Activated T-helper 1 cell treated with anti-CD3 and anti-CD28 coated beads, Interleukin-12 subunit alpha, Interleukin-12 subunit beta, Interleukin-2, Interleukin-4 antibody, amounts not matched to agents 30 ng/mL and 10 ng/mL and 1 ng/mL, durations not matched to agents 14 hours and 24 hours and 36 hours (primary cell): ENCODE data around the gene VAV2. TPM values are rescaled to one million over a fixed set of nuclear protein-coding genes. Genes with fewer than 3 reads are reported as not detected.
"Not testable (repeated sequence)": the region's sequence is repeated elsewhere in the genome, so short reads cannot be mapped to it uniquely, and the experiment has no call there.

ENCODE experiments used
- DNase-seq: peaks from one replicate; pipeline ENCODE4 v3.0.0; 2021; ENCODE audit warnings: low spot score
- H3K27ac Mint-ChIP-seq: one replicate; pipeline ENCODE4 v1.8.0; 2021; ENCODE audit warnings: mild to moderate bottlenecking, mixed read lengths
- H3K27me3 Mint-ChIP-seq: one replicate; pipeline ENCODE4 v1.8.0; 2022; ENCODE audit warnings: mild to moderate bottlenecking, moderate library complexity, mixed read lengths; ENCODE audit not compliant: insufficient read depth
- H3K36me3 Mint-ChIP-seq: one replicate; pipeline ENCODE4 v1.8.0; 2021; ENCODE audit warnings: low read depth, mixed read lengths
- H3K4me1 Mint-ChIP-seq: one replicate; pipeline ENCODE4 v1.8.0; 2021; ENCODE audit warnings: low read depth, mixed read lengths
- H3K4me3 Mint-ChIP-seq: one replicate; pipeline ENCODE4 v1.8.0; 2021; ENCODE audit warnings: mild to moderate bottlenecking, moderate library complexity, mixed read lengths
- H3K9me3 Mint-ChIP-seq: one replicate; pipeline ENCODE4 v1.8.0; 2021; ENCODE audit warnings: mixed read lengths
- intact Hi-C: fragments of 100-400 bp; cut with micrococcal nuclease; formaldehyde crosslinking; loops from one replicate; pipeline ENCODE4 v1.15.1; 2024
- total RNA-seq: library from RNA; stranded (reverse); gene quantifications from 2 replicates; pipeline ENCODE4 v1.2.3, GENCODE V29; 2022

Gene VAV2
- total RNA-seq, 1 donor from 2014 or later: 5.8 TPM

DNA sequence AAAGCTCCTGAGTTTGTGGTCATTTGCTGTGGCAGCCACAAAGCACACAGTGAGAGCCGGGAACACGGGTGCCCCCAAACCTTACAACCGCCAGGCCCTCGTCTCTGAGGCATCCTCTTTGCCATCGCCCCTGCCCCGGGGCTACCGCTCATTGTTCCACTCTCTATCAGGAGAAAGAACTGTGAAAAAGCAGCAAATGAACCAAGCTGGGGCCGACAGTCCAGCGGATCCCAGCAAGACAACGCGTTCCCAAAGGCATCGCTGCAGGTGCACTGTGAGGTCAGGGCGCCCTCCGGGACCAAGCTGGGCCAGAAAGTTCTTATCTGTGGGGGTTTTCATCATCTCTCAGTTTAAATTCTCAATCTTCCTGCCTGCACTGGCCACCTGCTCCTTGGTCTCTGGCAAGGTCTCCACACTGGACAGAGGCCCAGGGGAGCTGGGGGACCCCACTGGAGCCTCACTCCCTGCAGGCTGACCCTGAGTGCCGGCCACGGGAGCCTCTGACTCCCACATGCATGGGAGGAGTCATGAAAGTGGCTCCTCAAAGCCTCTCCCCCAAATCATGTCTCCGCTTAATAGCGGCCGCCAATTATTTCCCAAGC lies 32.1 kb downstream of the VAV2 start:
- Mint-ChIP-seq H3K36me3 (no peaks in the 10 kb centered on the region), H3K4me3 (no peak overlapping the region), H3K27ac (no peak overlapping the region), H3K27me3 (peaks cover 2% of the 10 kb centered on the region), H3K9me3 (peaks cover 8% of the 10 kb centered on the region), H3K4me1 (no peaks in the 10 kb centered on the region)
- intact Hi-C loops: no loop called here
- DNase-seq: no peak

- peaks cover 6% of the 10 kb centered on the region for H3K27me3 Mint-ChIP-seq
- peaks cover 5% of the 10 kb centered on the region for H3K4me1 Mint-ChIP-seq
- intact Hi-C loops: no loop called here
- no peaks in the 10 kb centered on the region for H3K9me3 Mint-ChIP-seq
- no peak for DNase-seq
- no peaks in the 10 kb centered on the region for H3K36me3 Mint-ChIP-seq
- H3K4me3 Mint-ChIP-seq: no peak overlapping the region
- H3K27ac Mint-ChIP-seq: no peak overlapping the region
These were observed 33.0 kb downstream of the VAV2 start for GRCh38 chr9:133959171-133959570.

GRCh38 chr9:133958756-133959155 lies 33.4 kb downstream of the VAV2 start:
- no peak overlapping the region for H3K4me3 Mint-ChIP-seq
- intact Hi-C loops: no loop called here
- H3K4me1 Mint-ChIP-seq: peaks cover 5% of the 10 kb centered on the region
- H3K27ac Mint-ChIP-seq: no peak overlapping the region
- no peaks in the 10 kb centered on the region for H3K9me3 Mint-ChIP-seq
- no peaks in the 10 kb centered on the region for H3K36me3 Mint-ChIP-seq
- no peak for DNase-seq
- peaks cover 6% of the 10 kb centered on the region for H3K27me3 Mint-ChIP-seq

- H3K27ac Mint-ChIP-seq, H3K27me3 Mint-ChIP-seq, DNase-seq, H3K36me3 Mint-ChIP-seq, intact Hi-C loops, H3K4me3 Mint-ChIP-seq, H3K4me1 Mint-ChIP-seq, H3K9me3 Mint-ChIP-seq: not testable (repeated sequence)
These were observed 34.4 kb downstream of the VAV2 start for GRCh38 chr9:133957772-133958171.

DNA sequence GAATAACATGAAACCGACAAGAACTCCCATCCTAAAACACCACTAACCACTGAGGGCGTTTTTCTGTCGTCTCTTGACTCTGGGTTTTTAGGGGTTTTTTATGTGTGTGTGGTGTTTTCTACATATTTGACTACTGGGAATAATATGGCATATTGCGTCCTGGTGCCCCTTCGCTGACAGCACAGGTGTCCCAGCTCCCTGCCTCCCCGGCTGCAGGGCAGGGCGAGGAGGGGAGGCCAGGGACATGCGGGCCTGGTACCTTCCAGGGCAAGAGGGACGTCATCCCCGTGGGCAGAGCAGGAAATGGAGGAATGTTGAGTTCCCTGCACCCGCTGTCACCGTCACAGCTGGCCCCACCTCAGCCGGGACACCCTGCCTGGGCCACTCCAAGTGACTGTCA lies 34.8 kb downstream of the VAV2 start:
- Mint-ChIP-seq H3K36me3 (no peaks in the 10 kb centered on the region), H3K4me1 (peaks cover 5% of the 10 kb centered on the region), H3K4me3 (no peak overlapping the region), H3K9me3 (no peaks in the 10 kb centered on the region), H3K27ac (no peak overlapping the region), H3K27me3 (peaks cover 6% of the 10 kb centered on the region)
- intact Hi-C loops: no loop called here
- DNase-seq: no peak

DNA sequence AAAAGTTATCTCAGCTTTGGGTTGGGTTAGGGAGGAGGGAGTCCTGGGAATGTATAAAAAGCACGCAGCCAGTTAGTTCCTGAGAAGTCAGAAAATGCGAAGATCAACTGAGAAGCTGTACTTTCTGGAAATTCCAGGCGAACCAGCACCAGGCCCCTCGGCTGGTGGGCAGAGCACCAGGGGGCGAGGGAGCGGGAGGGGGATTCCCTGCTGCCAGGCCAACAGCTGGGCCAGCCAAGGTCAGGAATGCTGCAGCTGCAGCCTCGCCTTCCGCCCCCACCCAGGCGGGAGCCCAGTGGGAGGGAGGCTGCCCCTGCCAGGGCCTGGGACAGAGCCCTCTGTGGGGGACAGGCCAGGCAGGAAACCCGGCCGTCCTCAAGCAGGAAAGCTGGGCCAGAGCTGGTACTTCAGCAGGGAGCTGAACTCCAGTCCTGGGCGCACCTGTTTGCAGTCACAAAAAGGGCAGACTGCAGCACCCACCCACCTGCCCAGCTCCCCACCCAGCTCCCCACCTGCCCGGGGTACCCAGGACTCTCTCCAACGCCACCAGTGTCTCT lies 35.5 kb downstream of the VAV2 start:
- intact Hi-C loops: no loop called here
- H3K36me3 Mint-ChIP-seq: no peaks in the 10 kb centered on the region
- peak overlapping the region; percentile 58 for H3K27ac Mint-ChIP-seq
- H3K9me3 Mint-ChIP-seq: no peaks in the 10 kb centered on the region
- H3K4me3 Mint-ChIP-seq: no peak overlapping the region
- no peak for DNase-seq
- H3K27me3 Mint-ChIP-seq: peaks cover 6% of the 10 kb centered on the region
- H3K4me1 Mint-ChIP-seq: peaks cover 5% of the 10 kb centered on the region

- H3K9me3 Mint-ChIP-seq: no peaks in the 10 kb centered on the region
- peaks cover 5% of the 10 kb centered on the region for H3K4me1 Mint-ChIP-seq
- DNase-seq: no peak
- intact Hi-C loops: no loop called here
- H3K27ac Mint-ChIP-seq: peak overlapping the region; percentile 58
- no peak overlapping the region for H3K4me3 Mint-ChIP-seq
- no peaks in the 10 kb centered on the region for H3K36me3 Mint-ChIP-seq
- peaks cover 4% of the 10 kb centered on the region for H3K27me3 Mint-ChIP-seq
These were observed 36.2 kb downstream of the VAV2 start for GRCh38 chr9:133955821-133956411.

DNA sequence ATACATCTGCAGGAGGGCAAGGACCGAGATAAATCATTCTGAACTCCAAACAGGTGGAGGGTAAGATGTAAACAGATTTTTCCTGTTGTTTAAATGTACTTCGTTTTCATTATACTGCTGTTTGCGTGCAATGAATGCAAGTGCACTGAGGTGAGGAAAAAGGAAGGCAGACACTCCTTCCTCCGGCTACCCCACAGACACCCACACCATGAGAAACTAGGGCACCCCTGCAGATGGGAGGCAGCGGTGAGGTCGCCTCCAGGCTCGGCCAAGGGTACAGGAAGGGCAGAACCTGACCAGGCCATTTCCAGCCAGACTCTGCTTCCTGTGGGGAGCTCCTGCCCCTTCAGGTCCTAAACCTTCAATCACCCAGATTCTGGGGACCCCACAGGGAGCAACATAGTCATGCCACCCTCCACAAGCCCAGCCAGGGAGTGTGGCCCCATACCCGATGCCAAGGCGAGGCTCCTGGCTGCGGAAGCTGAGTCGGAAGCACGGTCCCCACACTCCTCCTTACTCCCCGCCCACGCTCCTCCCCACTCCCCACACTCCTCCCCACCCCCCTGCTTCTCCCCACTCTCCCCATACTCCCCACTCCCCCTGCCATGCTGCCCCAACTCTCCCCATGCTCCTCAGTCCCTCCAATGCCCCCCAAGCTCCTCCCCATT lies 37.1 kb downstream of the VAV2 start:
- Mint-ChIP-seq H3K36me3 (no peaks in the 10 kb centered on the region), H3K27ac (no peak overlapping the region), H3K4me3 (no peak overlapping the region), H3K4me1 (peaks cover 5% of the 10 kb centered on the region), H3K27me3 (peaks cover 4% of the 10 kb centered on the region), H3K9me3 (no peaks in the 10 kb centered on the region)
- intact Hi-C loops: no loop called here
- DNase-seq: no peak

DNA sequence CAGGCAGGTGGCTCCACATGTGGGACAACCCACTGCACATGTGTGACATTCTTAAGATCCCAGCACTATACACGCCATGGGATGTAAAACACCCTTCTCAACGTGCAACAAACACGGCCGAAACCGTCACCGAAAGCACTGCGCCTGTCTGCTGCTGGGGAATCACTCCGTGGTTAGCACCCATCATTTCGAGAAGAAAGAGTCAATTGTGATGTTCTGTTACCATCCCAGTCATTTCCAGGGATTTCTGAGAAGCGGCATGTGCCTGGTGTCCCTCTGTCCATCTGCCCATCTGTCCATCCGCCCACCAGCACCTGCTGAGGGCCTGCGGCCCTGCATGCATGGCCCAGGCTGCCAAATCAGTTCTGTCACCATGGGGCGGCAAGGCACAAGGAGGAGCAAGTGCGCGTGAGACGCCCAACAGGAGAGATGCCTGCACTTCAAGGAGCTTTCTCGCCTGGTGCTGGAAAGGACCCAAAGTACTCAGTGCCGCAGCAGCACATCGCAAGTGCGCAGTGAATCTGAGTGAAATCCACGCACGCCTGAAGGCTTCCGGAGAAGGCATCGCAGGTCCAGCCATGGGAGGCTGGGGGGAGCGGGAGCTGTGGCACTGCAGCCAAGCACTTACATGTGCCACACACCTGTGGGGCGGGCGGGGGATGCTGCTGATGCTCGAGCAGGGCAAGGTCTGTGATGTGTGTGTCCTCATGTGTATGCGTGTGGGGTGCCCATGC lies 38.0 kb downstream of the VAV2 start:
- no peaks in the 10 kb centered on the region for H3K9me3 Mint-ChIP-seq
- H3K27ac Mint-ChIP-seq: no peak overlapping the region
- intact Hi-C loops: no loop called here
- H3K4me3 Mint-ChIP-seq: no peak overlapping the region
- H3K27me3 Mint-ChIP-seq: peaks cover 4% of the 10 kb centered on the region
- no peak for DNase-seq
- H3K36me3 Mint-ChIP-seq: no peaks in the 10 kb centered on the region
- peaks cover 5% of the 10 kb centered on the region for H3K4me1 Mint-ChIP-seq

DNA sequence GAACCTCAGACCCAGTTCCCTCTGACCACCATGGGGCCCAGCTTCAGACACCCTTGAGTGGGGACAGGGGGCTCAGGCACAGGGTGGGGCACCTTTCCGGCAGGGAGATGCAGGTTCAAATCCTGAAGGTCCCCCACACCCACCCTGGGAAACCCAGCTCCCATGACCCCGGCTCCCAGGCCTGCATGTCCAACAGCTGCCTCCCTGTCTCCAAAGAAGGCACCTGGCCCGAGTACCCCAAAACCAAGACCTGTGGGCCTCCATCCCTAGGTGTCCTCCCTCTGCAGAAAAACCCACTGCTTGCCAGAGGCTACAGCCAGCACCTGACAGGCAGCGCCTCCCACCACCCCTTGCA lies 38.5 kb downstream of the VAV2 start:
- DNase-seq: no peak
- no peaks in the 10 kb centered on the region for H3K36me3 Mint-ChIP-seq
- intact Hi-C loops: no loop called here
- peaks cover 4% of the 10 kb centered on the region for H3K27me3 Mint-ChIP-seq
- peaks cover 5% of the 10 kb centered on the region for H3K4me1 Mint-ChIP-seq
- H3K4me3 Mint-ChIP-seq: no peak overlapping the region
- no peak overlapping the region for H3K27ac Mint-ChIP-seq
- H3K9me3 Mint-ChIP-seq: no peaks in the 10 kb centered on the region

DNA sequence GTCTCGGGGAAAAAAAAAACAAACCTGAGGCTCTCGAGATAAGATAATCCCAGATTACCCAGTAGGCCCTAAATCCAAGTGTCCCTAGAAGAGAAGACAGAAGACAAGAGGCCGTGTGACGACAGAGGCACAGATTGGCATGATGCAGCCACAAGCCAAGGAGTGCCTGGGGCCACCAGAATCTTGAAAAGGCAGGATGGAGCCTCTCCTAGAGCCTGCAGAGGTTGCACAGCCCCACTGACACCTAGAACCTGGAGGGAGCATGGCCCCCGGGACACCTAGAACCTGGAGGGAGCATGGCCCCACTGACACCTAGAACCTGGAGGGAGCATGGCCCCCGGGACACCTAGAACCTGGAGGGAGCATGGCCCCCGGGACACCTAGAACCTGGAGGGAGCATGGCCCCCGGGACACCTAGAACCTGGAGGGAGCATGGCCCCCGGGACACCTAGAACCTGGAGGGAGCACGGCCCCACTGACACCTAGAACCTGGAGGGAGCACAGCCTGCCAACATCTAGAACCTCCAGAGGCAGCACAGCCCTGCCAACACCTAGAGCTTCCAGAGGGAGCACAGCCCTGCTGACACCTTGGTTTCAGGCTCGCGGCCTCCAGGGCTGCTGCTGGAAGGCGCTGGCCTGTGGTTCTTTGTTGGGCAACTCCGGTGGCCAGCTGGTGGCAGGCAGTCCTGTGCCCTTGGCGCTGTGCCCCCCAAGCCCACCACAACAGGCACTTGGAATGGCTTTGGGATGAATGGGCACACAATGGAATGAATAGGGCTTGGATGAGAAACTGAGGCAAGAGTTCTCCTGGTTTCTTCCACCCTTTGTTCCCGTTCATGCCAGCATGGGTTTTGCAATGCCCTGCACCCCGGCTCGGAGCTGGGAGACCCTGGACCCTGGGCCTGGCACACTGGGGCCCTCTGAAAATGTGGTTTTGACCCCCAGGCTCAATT lies 39.2 kb downstream of the VAV2 start:
- no peaks in the 10 kb centered on the region for H3K36me3 Mint-ChIP-seq
- intact Hi-C loops: no loop called here

DNA sequence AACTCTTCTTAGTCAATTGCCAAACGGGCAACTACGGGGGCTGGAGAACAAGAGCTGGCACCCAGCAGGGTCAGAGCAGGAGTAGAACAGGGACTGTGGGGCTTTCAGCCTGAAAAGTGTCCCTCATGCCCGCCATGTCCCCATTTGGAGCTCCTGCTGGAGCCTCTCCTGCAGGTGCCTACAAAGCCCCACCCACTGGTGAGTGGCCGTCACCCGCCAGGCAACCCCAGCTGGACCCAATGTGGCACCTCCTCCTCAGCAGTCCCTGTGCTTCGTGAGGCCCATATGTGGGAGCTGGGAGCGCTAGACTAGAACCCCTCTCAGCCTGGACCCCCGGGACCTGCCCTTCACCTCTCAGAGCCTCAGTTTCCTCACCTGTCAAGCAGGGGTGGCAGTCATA lies 40.9 kb downstream of the VAV2 start:
- Mint-ChIP-seq H3K9me3 (no peaks in the 10 kb centered on the region), H3K4me3 (no peak overlapping the region), H3K27me3 (peaks cover 4% of the 10 kb centered on the region), H3K27ac (no peak overlapping the region), H3K4me1 (peaks cover 5% of the 10 kb centered on the region), H3K36me3 (no peaks in the 10 kb centered on the region)
- intact Hi-C loops: no loop called here
- no peak for DNase-seq

More for the DNA sequence above, 39.2 kb downstream of the VAV2 start:
- H3K27ac Mint-ChIP-seq: no peak overlapping the region
- peaks cover 5% of the 10 kb centered on the region for H3K4me1 Mint-ChIP-seq
- no peak overlapping the region for H3K4me3 Mint-ChIP-seq
- no peaks in the 10 kb centered on the region for H3K9me3 Mint-ChIP-seq
- no peak for DNase-seq
- H3K27me3 Mint-ChIP-seq: peaks cover 4% of the 10 kb centered on the region
